Measurements from ENCODE around the gene PDE4D.

Gene PDE4D

GRCh38 chr5:59893429-59894227 lies at the start of gene PDE4D:
TSS of gene PDE4D (minus strand) at chr5:59893726.
- peak; percentile 14 for DNase-seq

GRCh38 chr5:59937633-59938032 lies 44.1 kb upstream of the PDE4D start:
- no peak for DNase-seq

GRCh38 chr5:59923465-59923864 lies 29.9 kb upstream of the PDE4D start:
- no peak for DNase-seq

- no peak for DNase-seq
These were observed 28.7 kb upstream of the PDE4D start for GRCh38 chr5:59922220-59922619.

GRCh38 chr5:59921816-59922215 lies 28.3 kb upstream of the PDE4D start:
- no peak for DNase-seq

GRCh38 chr5:59919484-59919883 lies 26.0 kb upstream of the PDE4D start:
- no peak for DNase-seq

- DNase-seq = no peak
These were observed 23.6 kb upstream of the PDE4D start for GRCh38 chr5:59917121-59917520.

GRCh38 chr5:59905188-59905587 lies 11.7 kb upstream of the PDE4D start:
- no peak for DNase-seq

GRCh38 chr5:59897075-59897474 lies 3.5 kb upstream of the PDE4D start:
- DNase-seq = no peak

- DNase-seq = no peak
These were observed 1.4 kb downstream of the PDE4D start for GRCh38 chr5:59891962-59892643.

- no peak for DNase-seq
These were observed 6.3 kb downstream of the PDE4D start for GRCh38 chr5:59887274-59887673.

- DNase-seq = no peak
These were observed 18.9 kb downstream of the PDE4D start for GRCh38 chr5:59874675-59875074.

- no peak for DNase-seq
These were observed 20.4 kb downstream of the PDE4D start for GRCh38 chr5:59873113-59873512.

GRCh38 chr5:59866661-59867060 lies 26.9 kb downstream of the PDE4D start:
- no peak for DNase-seq

- no peak for DNase-seq
These were observed 28.8 kb downstream of the PDE4D start for GRCh38 chr5:59864718-59865117.

GRCh38 chr5:59863777-59864176 lies 29.7 kb downstream of the PDE4D start:
- DNase-seq = no peak

GRCh38 chr5:59856358-59856757 lies 37.2 kb downstream of the PDE4D start:
- DNase-seq = no peak

- DNase-seq = no peak
These were observed 42.8 kb downstream of the PDE4D start for GRCh38 chr5:59850766-59851165.

GRCh38 chr5:59847586-59847985 lies 45.9 kb downstream of the PDE4D start:
- no peak for DNase-seq

GRCh38 chr5:59845730-59846129 lies 47.8 kb downstream of the PDE4D start:
- no peak for DNase-seq

GRCh38 chr5:59843511-59844213 lies 49.9 kb downstream of the PDE4D start:
- peak; percentile 30 for DNase-seq

GRCh38 chr5:59842999-59843398 lies 50.5 kb downstream of the PDE4D start:
- DNase-seq = no peak

GRCh38 chr5:59840200-59840601 lies 53.3 kb downstream of the PDE4D start:
- DNase-seq = no peak

- no peak for DNase-seq
These were observed 54.5 kb downstream of the PDE4D start for GRCh38 chr5:59838989-59839388.
